Caki2 (cell line): ENCODE results near the gene TTC33. TPM values are rescaled to one million over a fixed set of nuclear protein-coding genes. Genes with fewer than 3 reads are reported as not detected.

Source experiments
- DNase-seq: peaks from one replicate; pipeline ENCODE4 v3.0.0-alpha.2; 2015; ENCODE audit warnings: low read depth
- in situ Hi-C: cut with HindIII; loops from 2 replicates; pipeline ENCODE4 v1.10.0; 2016; ENCODE audit warnings: low sequenced_read_pairs, low pct_unique_long_range_greater_than_20kb, mixed read lengths
- total RNA-seq: library from RNA; depleted of rRNA; stranded (reverse); fragments of >200 nt; shearing (Covaris generic); gene quantifications from 2 replicates; pipeline ENCODE4 v1.2.3, GENCODE V29; 2014; ENCODE audit warnings: low replicate concordance

The TTC33 gene
- total RNA-seq, 1 experiment from 2014 or later, result 8.8 TPM

- DNase-seq, result no peak
- in situ Hi-C loops, result no loop called here
Observed at GRCh38 chr5:40540301-40540700, 215.5 kb downstream of the TTC33 start.

GRCh38 chr5:40524677-40525076 lies 231.1 kb downstream of the TTC33 start:
- in situ Hi-C loops, result no loop called here
- DNase-seq, result no peak

GRCh38 chr5:40521925-40522324 lies 233.8 kb downstream of the TTC33 start:
- no peak for DNase-seq

GRCh38 chr5:40521108-40521785 lies 234.5 kb downstream of the TTC33 start:
- DNase-seq, result no peak
- in situ Hi-C loops, result no loop called here

More at GRCh38 chr5:40521925-40522324, 233.8 kb downstream of the TTC33 start:
- in situ Hi-C loops, result no loop called here

GRCh38 chr5:40518485-40518917 lies 237.3 kb downstream of the TTC33 start:
- no peak for DNase-seq
- in situ Hi-C loops, result no loop called here

GRCh38 chr5:40515476-40515875 lies 240.3 kb downstream of the TTC33 start:
- in situ Hi-C loops, result no loop called here
- no peak for DNase-seq

GRCh38 chr5:40514976-40515375 lies 240.8 kb downstream of the TTC33 start:
- no peak for DNase-seq
- in situ Hi-C loops, result no loop called here

- no peak for DNase-seq
- in situ Hi-C loops, result no loop called here
Observed at GRCh38 chr5:40511801-40512200, 244.0 kb downstream of the TTC33 start.

GRCh38 chr5:40507095-40507494 lies 248.7 kb downstream of the TTC33 start:
- DNase-seq, result no peak
- in situ Hi-C loops, result no loop called here

GRCh38 chr5:40505031-40505430 lies 250.7 kb downstream of the TTC33 start:
- in situ Hi-C loops, result no loop called here
- no peak for DNase-seq

- no peak for DNase-seq
- in situ Hi-C loops, result no loop called here
Observed at GRCh38 chr5:40503439-40503838, 252.3 kb downstream of the TTC33 start.

- DNase-seq, result no peak
- in situ Hi-C loops, result no loop called here
Observed at GRCh38 chr5:40502736-40503135, 253.0 kb downstream of the TTC33 start.

- in situ Hi-C loops, result no loop called here
- DNase-seq, result no peak
Observed at GRCh38 chr5:40501711-40502444, 253.9 kb downstream of the TTC33 start.

- in situ Hi-C loops, result no loop called here
- no peak for DNase-seq
Observed at GRCh38 chr5:40499518-40500273, 256.1 kb downstream of the TTC33 start.

GRCh38 chr5:40499007-40499406 lies 256.8 kb downstream of the TTC33 start:
- DNase-seq, result no peak
- in situ Hi-C loops, result no loop called here

- in situ Hi-C loops, result no loop called here
- DNase-seq, result no peak
Observed at GRCh38 chr5:40497573-40497972, 258.2 kb downstream of the TTC33 start.

- in situ Hi-C loops, result no loop called here
- no peak for DNase-seq
Observed at GRCh38 chr5:40495237-40495635, 260.5 kb downstream of the TTC33 start.

- DNase-seq, result no peak
- in situ Hi-C loops, result no loop called here
Observed at GRCh38 chr5:40494631-40495236, 261.0 kb downstream of the TTC33 start.

GRCh38 chr5:40492056-40492455 lies 263.7 kb downstream of the TTC33 start:
- in situ Hi-C loops, result no loop called here
- no peak for DNase-seq
